ENCODE results near the gene ATP6V1B1. TPM values are rescaled to one million over a fixed set of nuclear protein-coding genes. Genes with fewer than 3 reads are reported as not detected.

ATP6V1B1 gene
- total RNA-seq, 4 donors from 2014 or later: 3.6 to 7.1 TPM; not detected in 2

DNA sequence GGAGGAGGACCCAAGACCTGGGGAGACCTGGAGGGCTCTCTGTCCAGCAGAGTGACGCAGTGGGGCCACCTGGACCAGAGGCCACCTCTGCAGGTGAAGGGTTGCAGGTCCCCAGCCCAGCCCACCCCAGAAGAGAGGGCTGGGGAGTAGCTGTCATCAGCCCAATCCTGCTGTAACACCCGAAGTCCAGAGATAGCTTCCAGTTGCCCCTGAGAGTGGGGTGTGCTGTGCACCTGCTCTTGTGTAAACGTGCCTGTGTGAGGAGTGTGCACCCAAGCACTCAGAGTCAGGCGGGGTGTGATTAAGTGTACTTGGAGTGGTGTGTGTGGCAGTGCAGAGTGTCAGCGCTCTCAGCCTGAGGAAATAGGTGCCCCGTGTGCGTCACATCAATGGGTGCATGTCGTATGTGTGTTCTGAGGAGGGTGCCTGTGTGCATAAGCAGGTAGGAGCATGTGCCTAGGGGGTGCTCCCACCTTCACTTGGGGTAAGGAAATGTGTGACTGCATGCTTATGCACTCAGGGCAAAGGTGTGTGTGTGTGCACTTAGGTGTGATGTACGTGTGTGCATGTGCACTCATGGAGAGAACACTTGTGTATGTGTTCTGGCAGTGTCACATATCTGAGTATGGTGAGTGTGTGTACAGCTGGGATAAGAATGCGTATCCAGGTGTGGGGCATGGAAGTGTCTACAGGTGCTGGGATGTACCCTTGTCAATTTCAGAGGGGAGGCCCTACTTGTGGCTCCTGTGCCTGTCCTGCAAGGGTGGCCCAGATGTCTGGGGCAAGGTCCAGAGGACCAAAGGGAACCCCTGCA is 672 bp downstream of the ATP6V1B1 start:
- no peak for DNase-seq (ENCODE audit: low spot score)
- no peak for ATAC-seq (ENCODE audit: low FRiP score)
- TF ChIP-seq, protein P1, sequence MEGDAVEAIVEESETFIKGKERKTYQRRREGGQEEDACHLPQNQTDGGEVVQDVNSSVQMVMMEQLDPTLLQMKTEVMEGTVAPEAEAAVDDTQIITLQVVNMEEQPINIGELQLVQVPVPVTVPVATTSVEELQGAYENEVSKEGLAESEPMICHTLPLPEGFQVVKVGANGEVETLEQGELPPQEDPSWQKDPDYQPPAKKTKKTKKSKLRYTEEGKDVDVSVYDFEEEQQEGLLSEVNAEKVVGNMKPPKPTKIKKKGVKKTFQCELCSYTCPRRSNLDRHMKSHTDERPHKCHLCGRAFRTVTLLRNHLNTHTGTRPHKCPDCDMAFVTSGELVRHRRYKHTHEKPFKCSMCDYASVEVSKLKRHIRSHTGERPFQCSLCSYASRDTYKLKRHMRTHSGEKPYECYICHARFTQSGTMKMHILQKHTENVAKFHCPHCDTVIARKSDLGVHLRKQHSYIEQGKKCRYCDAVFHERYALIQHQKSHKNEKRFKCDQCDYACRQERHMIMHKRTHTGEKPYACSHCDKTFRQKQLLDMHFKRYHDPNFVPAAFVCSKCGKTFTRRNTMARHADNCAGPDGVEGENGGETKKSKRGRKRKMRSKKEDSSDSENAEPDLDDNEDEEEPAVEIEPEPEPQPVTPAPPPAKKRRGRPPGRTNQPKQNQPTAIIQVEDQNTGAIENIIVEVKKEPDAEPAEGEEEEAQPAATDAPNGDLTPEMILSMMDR (IDR thresholded peaks at IDR 0.05): no peak

DNA sequence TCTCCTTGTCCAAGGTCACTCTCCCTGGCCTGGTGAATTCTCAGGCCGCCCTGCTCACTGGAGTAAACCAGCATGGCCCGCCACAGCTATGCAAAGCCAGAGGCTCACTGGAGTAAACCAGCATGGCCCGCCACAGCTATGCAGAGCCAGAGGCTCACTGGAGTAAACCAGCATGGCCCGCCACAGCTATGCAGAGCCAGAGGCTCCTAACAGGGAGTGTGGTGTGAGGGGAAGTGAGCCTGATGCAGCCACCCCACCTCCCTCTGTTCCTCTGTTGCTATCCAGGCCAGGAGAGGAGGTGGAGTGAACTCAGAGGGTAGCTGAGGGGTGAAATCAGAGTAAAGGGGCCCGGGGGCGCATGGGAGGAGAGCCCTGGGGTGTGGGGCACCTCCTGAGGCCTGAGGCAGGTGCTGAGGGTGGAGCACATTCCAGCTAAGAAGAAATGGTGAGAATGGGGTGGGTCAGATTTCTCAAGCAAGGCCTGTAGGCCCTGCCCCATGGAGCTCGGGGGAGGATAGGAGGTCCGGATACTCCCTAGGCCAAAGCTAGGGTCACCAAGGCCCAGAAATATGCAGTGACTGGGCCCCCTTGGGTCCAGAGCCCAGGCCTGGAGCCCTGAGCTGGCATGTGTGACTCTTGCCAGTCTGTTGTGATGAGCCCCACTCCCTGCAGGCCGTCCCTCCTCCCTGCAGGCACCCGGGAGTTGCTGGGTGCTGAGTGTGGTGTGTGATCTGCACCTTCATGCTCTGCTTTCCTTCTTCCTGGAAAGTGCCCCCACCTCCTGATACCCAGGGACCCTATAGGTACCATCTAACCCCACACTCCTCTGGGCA is 1.5 kb downstream of the ATP6V1B1 start:
- ATAC-seq (ENCODE audit: low FRiP score) (no peak), DNase-seq (ENCODE audit: low spot score) (no peak)
- TF ChIP-seq, protein P1 (IDR thresholded peaks at IDR 0.05): no peak

GRCh38 chr2:70937866-70938585 is 2.3 kb downstream of the ATP6V1B1 start:
- TF ChIP-seq, protein P1 (IDR thresholded peaks at IDR 0.05): no peak
- DNase-seq (ENCODE audit: low spot score) (no peak), ATAC-seq (ENCODE audit: low FRiP score) (no peak)

- TF ChIP-seq, protein P1 (IDR thresholded peaks at IDR 0.05): no peak
- ATAC-seq (ENCODE audit: low FRiP score) (no peak), DNase-seq (ENCODE audit: low spot score) (no peak)
Observed at GRCh38 chr2:70938586-70938950, 2.9 kb downstream of the ATP6V1B1 start.

DNA sequence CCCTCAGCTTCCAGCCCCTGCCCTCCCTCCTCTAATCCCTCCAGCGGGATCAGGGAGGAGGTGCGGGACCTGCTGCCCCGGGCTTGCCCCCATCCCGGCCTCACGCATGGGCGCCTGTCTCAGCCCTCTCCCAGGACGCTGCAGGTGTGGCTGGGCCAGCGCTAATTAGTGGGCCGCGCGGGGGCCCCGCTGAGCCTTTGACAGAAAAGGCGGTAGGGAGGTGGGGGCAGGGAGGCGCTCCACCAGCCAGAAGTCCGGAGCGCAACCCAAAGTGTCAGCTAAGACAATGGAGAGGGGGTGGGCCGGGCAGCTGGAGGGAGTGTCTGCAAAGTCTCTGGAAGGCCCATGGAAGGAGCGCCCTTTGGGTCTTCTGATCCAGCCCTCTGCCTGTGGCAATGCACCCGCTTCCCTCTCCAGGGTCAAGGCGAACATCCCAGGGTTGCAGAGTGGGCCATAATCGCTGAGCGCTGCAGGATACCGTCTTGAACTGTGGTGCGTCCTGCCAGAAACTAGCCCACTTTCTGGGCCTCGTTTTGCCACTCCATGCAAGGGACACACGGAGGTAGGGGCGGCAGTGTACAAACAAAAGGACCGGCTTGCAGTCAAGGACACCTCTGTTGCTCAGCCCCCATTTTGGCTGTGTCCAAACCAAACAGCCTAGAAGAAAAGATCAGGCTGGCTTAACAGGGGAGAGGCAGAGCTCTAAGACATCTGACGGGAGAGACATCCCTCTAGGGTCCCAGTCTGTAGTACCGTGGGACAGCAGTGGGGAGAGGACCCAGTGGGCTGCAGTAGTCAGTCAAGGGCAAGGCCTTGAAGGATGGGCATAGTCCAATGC is 3.5 kb downstream of the ATP6V1B1 start:
- DNase-seq (ENCODE audit: low spot score): no peak
- TF ChIP-seq, protein P1 (IDR thresholded peaks at IDR 0.05): no peak
- no peak for ATAC-seq (ENCODE audit: low FRiP score)
